GM23338 (cell line): ENCODE data around the gene RNF19B. TPM values are rescaled to one million over a fixed set of nuclear protein-coding genes. Genes with fewer than 3 reads are reported as not detected.

Source experiments
- ATAC-seq: fragments of 200-7000 bp; cut with Tn5 transposase; 3 replicates; pipeline ENCODE4 v1.9.1; 2020
- DNase-seq: peaks from one replicate; pipeline ENCODE4 v3.0.0-alpha.2; 2015; ENCODE audit warnings: low spot score
- H2AFZ ChIP-seq: fragments of 200-600 bp; sonication (generic); 2 replicates; pipeline ENCODE4 v1.8.0; 2016; ENCODE audit warnings: antibody characterized with exemption, mild to moderate bottlenecking, moderate library complexity
- H3F3A ChIP-seq: fragments of 200-600 bp; sonication (generic); replicated peaks from 2 replicates; pipeline ENCODE4 v1.8.0; 2017; ENCODE audit warnings: antibody characterized with exemption, mixed run types, low read depth
- H3K27ac ChIP-seq: fragments of 200-600 bp; sonication (generic); 2 replicates; pipeline ENCODE4 v1.6.1; 2016; ENCODE audit warnings: low read depth
- H3K27me3 ChIP-seq: fragments of 200-600 bp; sonication (generic); 2 replicates; pipeline ENCODE4 v1.8.0; 2016; ENCODE audit warnings: mild to moderate bottlenecking, mixed run types, moderate library complexity; ENCODE audit not compliant: insufficient read depth
- H3K36me3 ChIP-seq: fragments of 200-600 bp; sonication (generic); 2 replicates; pipeline ENCODE4 v1.8.0; 2016; ENCODE audit warnings: mild to moderate bottlenecking; ENCODE audit not compliant: insufficient read depth
- H3K4me1 ChIP-seq: fragments of 200-600 bp; sonication (generic); 2 replicates; pipeline ENCODE4 v1.8.0; 2016; ENCODE audit warnings: mild to moderate bottlenecking, moderate library complexity; ENCODE audit not compliant: insufficient read depth
- H3K4me2 ChIP-seq: fragments of 200-600 bp; sonication (generic); 2 replicates; pipeline ENCODE4 v1.7.1; 2017; ENCODE audit warnings: mixed run types
- H3K4me3 ChIP-seq: fragments of 200-600 bp; sonication (generic); 2 replicates; pipeline ENCODE4 v1.6.1; 2016; ENCODE audit warnings: mixed run types
- H3K79me2 ChIP-seq: fragments of 200-600 bp; sonication (generic); replicated peaks from 2 replicates; pipeline ENCODE4 v1.8.0; 2017; ENCODE audit warnings: mild to moderate bottlenecking; ENCODE audit not compliant: insufficient read depth
- H3K9me2 ChIP-seq: fragments of 200-600 bp; sonication (generic); 2 replicates; pipeline ENCODE4 v1.8.0; 2017; ENCODE audit not compliant: insufficient read depth
- H4K20me1 ChIP-seq: fragments of 200-600 bp; sonication (generic); replicated peaks from 2 replicates; pipeline ENCODE4 v1.8.0; 2017; ENCODE audit warnings: mild to moderate bottlenecking; ENCODE audit not compliant: insufficient read depth
- H3K27ac Mint-ChIP-seq: 2 replicates; pipeline ENCODE4 v1.8.0; 2020; ENCODE audit warnings: inconsistent platforms, mild to moderate bottlenecking, moderate library complexity, mixed read lengths
- H3K27me3 Mint-ChIP-seq: 3 replicates; pipeline ENCODE4 v1.8.0; 2022; ENCODE audit warnings: low read depth, mild to moderate bottlenecking, moderate library complexity, mixed read lengths, inconsistent platforms; ENCODE audit not compliant: insufficient read depth, poor library complexity
- H3K36me3 Mint-ChIP-seq: 3 replicates; pipeline ENCODE4 v1.8.0; 2021; ENCODE audit warnings: low read depth, mild to moderate bottlenecking, inconsistent platforms, moderate library complexity, mixed read lengths
- H3K4me1 Mint-ChIP-seq: 3 replicates; pipeline ENCODE4 v1.8.0; 2020; ENCODE audit warnings: mild to moderate bottlenecking, inconsistent platforms, mixed read lengths
- H3K4me3 Mint-ChIP-seq: 3 replicates; pipeline ENCODE4 v1.8.0; 2021; ENCODE audit warnings: moderate library complexity, mild to moderate bottlenecking, inconsistent platforms, mixed read lengths
- H3K9me3 Mint-ChIP-seq: 3 replicates; pipeline ENCODE4 v1.8.0; 2020; ENCODE audit warnings: moderate library complexity, mild to moderate bottlenecking, inconsistent platforms, mixed read lengths
- CREB1 ChIP-seq: fragments of 250-450 bp; sonication (Bioruptor Pico); IDR thresholded peaks from 2 replicates; pipeline ENCODE4 v1.5.0; 2020; ENCODE audit warnings: low read depth, mild to moderate bottlenecking, moderate library complexity
- EZH2 ChIP-seq: fragments of 200-600 bp; sonication (generic); IDR thresholded peaks from one replicate; pipeline ENCODE4 v1.8.0; 2017; ENCODE audit warnings: antibody characterized with exemption, mild to moderate bottlenecking, low read depth; ENCODE audit not compliant: unreplicated experiment
- EZH2phosphoT487 ChIP-seq: fragments of 200-600 bp; sonication (generic); IDR thresholded peaks from one replicate; pipeline ENCODE4 v1.8.1; 2018; ENCODE audit warnings: antibody characterized with exemption; ENCODE audit not compliant: unreplicated experiment
- JUNB ChIP-seq: IDR thresholded peaks from one replicate; pipeline ENCODE4 v1.6.1; 2016; ENCODE audit warnings: antibody characterized with exemption; ENCODE audit not compliant: unreplicated experiment
- NANOG ChIP-seq: IDR thresholded peaks from 2 replicates; pipeline ENCODE4 v1.6.1; 2016; ENCODE audit warnings: antibody characterized with exemption, borderline replicate concordance
- POLR2AphosphoS5 ChIP-seq: IDR thresholded peaks from 2 replicates; pipeline ENCODE4 v1.6.1; 2016; ENCODE audit warnings: antibody characterized with exemption, low read depth
- STAT1 ChIP-seq: IDR thresholded peaks from one replicate; pipeline ENCODE4 v1.6.1; 2016; ENCODE audit warnings: antibody characterized with exemption; ENCODE audit not compliant: unreplicated experiment
- ZNF114 ChIP-seq: fragments of 250-450 bp; sonication (Bioruptor Pico); IDR thresholded peaks from 2 replicates; pipeline ENCODE4 v1.5.0; 2020; ENCODE audit warnings: mild to moderate bottlenecking, moderate library complexity
- ZNF331 ChIP-seq: fragments of 250-450 bp; sonication (Bioruptor Pico); IDR thresholded peaks from 2 replicates; pipeline ENCODE4 v1.5.0; 2020; ENCODE audit warnings: low read depth, mild to moderate bottlenecking, moderate library complexity
- polyA plus RNA-seq: library from polyadenylated mRNA; unstranded; fragments of >200 nt; fragmentation: Nextera tagmentation; extraction: Ambion mirVana; gene quantifications from 2 replicates; pipeline ENCODE4 v1.2.1, GENCODE V29; 2016
- total RNA-seq: library from RNA; depleted of rRNA; stranded (reverse); fragments of >200 nt; shearing (Covaris generic); gene quantifications from 2 replicates; pipeline ENCODE4 v1.2.3, GENCODE V29; 2014
- TF ChIP-seq, protein P1 (sequence below): IDR thresholded peaks from one replicate; pipeline ENCODE4 v1.6.1; 2018; ENCODE audit warnings: antibody characterized with exemption; ENCODE audit not compliant: unreplicated experiment
- TF ChIP-seq, protein P2 (sequence below): fragments of 250-450 bp; sonication (Bioruptor Pico); IDR thresholded peaks from 2 replicates; pipeline ENCODE4 v1.5.0; 2020; ENCODE audit warnings: mild to moderate bottlenecking, moderate library complexity
- TF ChIP-seq, protein P3 (sequence below), 2 experiments: fragments of 200-600 bp in 1 of 2; sonication (generic) in 1 of 2; conservative IDR thresholded peaks; 2 replicates each; pipeline versions ENCODE4 v1.5.1 to v1.6.1; 2016 to 2017; ENCODE audit warnings: antibody characterized with exemption in 2 of 2, low read depth in 2 of 2, mild to moderate bottlenecking in 2 of 2, moderate library complexity in 1 of 2
- TF ChIP-seq, protein P4 (sequence below): IDR thresholded peaks from 2 replicates; pipeline ENCODE4 v1.6.1; 2016; ENCODE audit warnings: antibody characterized with exemption

The RNF19B gene
- total and polyA plus RNA-seq, 2 experiments from 2014 or later: 2.9 to 11.9 TPM

DNA sequence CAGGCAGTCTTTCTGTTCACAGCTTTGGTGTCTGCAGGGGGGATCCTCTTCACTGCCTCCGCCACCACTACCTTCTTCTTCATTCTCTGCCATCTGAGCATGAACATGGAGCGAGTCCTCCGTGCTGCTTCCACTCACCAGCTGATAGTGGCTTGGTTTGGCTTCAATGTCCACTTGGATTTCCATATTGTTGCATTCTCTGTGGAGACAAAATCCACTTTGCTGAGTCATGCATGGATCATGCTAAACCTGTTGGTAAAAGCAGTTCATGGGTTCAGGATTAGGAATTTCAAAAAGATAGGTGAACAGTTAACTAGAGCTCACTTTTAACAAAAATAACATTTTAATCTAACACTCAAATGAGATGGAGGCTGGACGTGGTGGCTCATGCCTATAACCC lies 27.5 kb downstream of the RNF19B start:
- Histone ChIP-seq H4K20me1 (0 out of 2 replicates have a peak, but pooled peaks cover 4% of the 10 kb centered on the region), H3F3A (no peaks in the 10 kb centered on the region; the same call in 1 of the 2 replicates), H3K4me2 (no peak overlapping the region), H3K27me3 (no peaks in the 10 kb centered on the region), H3K4me3 (no peak overlapping the region), H2AFZ (no peak overlapping the region), H3K36me3 (peaks cover 9% of the 10 kb centered on the region; the same call in 1 of the 2 replicates), H3K27ac (no peak overlapping the region), H3K4me1 (0 out of 2 replicates have a peak, but pooled peaks cover 4% of the 10 kb centered on the region), H3K9me2 (no peaks in the 10 kb centered on the region), H3K79me2 (no peaks in the 10 kb centered on the region)
- Mint-ChIP-seq H3K4me3 (no peak overlapping the region), H3K9me3 (no peaks in the 10 kb centered on the region), H3K27ac (peak overlapping the region; percentile 88; the same call in 1 of the 2 replicates), H3K36me3 (peaks cover 11% of the 10 kb centered on the region), H3K27me3 (no peaks in the 10 kb centered on the region), H3K4me1 (peaks cover 6% of the 10 kb centered on the region; the same call in 2 of the 3 replicates)
- TF ChIP-seq JUNB: no peak
- TF ChIP-seq, protein P1, sequence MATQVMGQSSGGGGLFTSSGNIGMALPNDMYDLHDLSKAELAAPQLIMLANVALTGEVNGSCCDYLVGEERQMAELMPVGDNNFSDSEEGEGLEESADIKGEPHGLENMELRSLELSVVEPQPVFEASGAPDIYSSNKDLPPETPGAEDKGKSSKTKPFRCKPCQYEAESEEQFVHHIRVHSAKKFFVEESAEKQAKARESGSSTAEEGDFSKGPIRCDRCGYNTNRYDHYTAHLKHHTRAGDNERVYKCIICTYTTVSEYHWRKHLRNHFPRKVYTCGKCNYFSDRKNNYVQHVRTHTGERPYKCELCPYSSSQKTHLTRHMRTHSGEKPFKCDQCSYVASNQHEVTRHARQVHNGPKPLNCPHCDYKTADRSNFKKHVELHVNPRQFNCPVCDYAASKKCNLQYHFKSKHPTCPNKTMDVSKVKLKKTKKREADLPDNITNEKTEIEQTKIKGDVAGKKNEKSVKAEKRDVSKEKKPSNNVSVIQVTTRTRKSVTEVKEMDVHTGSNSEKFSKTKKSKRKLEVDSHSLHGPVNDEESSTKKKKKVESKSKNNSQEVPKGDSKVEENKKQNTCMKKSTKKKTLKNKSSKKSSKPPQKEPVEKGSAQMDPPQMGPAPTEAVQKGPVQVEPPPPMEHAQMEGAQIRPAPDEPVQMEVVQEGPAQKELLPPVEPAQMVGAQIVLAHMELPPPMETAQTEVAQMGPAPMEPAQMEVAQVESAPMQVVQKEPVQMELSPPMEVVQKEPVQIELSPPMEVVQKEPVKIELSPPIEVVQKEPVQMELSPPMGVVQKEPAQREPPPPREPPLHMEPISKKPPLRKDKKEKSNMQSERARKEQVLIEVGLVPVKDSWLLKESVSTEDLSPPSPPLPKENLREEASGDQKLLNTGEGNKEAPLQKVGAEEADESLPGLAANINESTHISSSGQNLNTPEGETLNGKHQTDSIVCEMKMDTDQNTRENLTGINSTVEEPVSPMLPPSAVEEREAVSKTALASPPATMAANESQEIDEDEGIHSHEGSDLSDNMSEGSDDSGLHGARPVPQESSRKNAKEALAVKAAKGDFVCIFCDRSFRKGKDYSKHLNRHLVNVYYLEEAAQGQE: no peak
- TF ChIP-seq ZNF114 (CRISPR knock-in tag): no peak
- TF ChIP-seq CREB1: no peak
- TF ChIP-seq, protein P2, sequence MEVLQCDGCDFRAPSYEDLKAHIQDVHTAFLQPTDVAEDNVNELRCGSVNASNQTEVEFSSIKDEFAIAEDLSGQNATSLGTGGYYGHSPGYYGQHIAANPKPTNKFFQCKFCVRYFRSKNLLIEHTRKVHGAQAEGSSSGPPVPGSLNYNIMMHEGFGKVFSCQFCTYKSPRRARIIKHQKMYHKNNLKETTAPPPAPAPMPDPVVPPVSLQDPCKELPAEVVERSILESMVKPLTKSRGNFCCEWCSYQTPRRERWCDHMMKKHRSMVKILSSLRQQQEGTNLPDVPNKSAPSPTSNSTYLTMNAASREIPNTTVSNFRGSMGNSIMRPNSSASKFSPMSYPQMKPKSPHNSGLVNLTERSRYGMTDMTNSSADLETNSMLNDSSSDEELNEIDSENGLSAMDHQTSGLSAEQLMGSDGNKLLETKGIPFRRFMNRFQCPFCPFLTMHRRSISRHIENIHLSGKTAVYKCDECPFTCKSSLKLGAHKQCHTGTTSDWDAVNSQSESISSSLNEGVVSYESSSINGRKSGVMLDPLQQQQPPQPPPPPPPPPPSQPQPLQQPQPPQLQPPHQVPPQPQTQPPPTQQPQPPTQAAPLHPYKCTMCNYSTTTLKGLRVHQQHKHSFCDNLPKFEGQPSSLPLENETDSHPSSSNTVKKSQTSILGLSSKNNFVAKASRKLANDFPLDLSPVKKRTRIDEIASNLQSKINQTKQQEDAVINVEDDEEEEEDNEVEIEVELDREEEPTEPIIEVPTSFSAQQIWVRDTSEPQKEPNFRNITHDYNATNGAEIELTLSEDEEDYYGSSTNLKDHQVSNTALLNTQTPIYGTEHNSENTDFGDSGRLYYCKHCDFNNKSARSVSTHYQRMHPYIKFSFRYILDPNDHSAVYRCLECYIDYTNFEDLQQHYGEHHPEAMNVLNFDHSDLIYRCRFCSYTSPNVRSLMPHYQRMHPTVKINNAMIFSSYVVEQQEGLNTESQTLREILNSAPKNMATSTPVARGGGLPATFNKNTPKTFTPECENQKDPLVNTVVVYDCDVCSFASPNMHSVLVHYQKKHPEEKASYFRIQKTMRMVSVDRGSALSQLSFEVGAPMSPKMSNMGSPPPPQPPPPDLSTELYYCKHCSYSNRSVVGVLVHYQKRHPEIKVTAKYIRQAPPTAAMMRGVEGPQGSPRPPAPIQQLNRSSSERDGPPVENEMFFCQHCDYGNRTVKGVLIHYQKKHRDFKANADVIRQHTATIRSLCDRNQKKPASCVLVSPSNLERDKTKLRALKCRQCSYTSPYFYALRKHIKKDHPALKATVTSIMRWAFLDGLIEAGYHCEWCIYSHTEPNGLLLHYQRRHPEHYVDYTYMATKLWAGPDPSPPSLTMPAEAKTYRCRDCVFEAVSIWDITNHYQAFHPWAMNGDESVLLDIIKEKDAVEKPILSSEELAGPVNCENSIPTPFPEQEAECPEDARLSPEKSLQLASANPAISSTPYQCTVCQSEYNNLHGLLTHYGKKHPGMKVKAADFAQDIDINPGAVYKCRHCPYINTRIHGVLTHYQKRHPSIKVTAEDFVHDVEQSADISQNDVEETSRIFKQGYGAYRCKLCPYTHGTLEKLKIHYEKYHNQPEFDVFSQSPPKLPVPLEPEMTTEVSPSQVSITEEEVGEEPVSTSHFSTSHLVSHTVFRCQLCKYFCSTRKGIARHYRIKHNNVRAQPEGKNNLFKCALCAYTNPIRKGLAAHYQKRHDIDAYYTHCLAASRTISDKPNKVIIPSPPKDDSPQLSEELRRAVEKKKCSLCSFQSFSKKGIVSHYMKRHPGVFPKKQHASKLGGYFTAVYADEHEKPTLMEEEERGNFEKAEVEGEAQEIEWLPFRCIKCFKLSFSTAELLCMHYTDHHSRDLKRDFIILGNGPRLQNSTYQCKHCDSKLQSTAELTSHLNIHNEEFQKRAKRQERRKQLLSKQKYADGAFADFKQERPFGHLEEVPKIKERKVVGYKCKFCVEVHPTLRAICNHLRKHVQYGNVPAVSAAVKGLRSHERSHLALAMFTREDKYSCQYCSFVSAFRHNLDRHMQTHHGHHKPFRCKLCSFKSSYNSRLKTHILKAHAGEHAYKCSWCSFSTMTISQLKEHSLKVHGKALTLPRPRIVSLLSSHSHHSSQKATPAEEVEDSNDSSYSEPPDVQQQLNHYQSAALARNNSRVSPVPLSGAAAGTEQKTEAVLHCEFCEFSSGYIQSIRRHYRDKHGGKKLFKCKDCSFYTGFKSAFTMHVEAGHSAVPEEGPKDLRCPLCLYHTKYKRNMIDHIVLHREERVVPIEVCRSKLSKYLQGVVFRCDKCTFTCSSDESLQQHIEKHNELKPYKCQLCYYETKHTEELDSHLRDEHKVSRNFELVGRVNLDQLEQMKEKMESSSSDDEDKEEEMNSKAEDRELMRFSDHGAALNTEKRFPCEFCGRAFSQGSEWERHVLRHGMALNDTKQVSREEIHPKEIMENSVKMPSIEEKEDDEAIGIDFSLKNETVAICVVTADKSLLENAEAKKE: no peak
- TF ChIP-seq EZH2phosphoT487: no peak
- no peak for TF ChIP-seq POLR2AphosphoS5
- TF ChIP-seq STAT1: no peak
- TF ChIP-seq EZH2: no peak
- TF ChIP-seq NANOG: no peak
- TF ChIP-seq, protein P3, sequence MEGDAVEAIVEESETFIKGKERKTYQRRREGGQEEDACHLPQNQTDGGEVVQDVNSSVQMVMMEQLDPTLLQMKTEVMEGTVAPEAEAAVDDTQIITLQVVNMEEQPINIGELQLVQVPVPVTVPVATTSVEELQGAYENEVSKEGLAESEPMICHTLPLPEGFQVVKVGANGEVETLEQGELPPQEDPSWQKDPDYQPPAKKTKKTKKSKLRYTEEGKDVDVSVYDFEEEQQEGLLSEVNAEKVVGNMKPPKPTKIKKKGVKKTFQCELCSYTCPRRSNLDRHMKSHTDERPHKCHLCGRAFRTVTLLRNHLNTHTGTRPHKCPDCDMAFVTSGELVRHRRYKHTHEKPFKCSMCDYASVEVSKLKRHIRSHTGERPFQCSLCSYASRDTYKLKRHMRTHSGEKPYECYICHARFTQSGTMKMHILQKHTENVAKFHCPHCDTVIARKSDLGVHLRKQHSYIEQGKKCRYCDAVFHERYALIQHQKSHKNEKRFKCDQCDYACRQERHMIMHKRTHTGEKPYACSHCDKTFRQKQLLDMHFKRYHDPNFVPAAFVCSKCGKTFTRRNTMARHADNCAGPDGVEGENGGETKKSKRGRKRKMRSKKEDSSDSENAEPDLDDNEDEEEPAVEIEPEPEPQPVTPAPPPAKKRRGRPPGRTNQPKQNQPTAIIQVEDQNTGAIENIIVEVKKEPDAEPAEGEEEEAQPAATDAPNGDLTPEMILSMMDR (conservative IDR thresholded peaks at IDR 0.05; ENCODE audit: low read depth in 2 of 2): no peak
- no peak for TF ChIP-seq ZNF331 (CRISPR knock-in tag)
- TF ChIP-seq, protein P4, sequence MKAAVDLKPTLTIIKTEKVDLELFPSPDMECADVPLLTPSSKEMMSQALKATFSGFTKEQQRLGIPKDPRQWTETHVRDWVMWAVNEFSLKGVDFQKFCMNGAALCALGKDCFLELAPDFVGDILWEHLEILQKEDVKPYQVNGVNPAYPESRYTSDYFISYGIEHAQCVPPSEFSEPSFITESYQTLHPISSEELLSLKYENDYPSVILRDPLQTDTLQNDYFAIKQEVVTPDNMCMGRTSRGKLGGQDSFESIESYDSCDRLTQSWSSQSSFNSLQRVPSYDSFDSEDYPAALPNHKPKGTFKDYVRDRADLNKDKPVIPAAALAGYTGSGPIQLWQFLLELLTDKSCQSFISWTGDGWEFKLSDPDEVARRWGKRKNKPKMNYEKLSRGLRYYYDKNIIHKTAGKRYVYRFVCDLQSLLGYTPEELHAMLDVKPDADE: no peak
- ATAC-seq (no peak), DNase-seq (no peak)
